Trophoblast cell (in vitro differentiated cells and primary cell): Measurements from ENCODE around the gene WDR88.

Source experiments
- DNase-seq, 2 donors: peaks; one replicate each; pipeline ENCODE4 v3.0.0-alpha.2; 2016
- H2AFZ ChIP-seq: 2 replicates; pipeline ENCODE4 v1.6.1; 2013; ENCODE audit warnings: low read length, moderate library complexity, mild to moderate bottlenecking; ENCODE audit not compliant: insufficient read depth, poor library complexity
- H2AK5ac ChIP-seq: 2 replicates; pipeline ENCODE4 v1.6.1; 2013; ENCODE audit warnings: mild to moderate bottlenecking, low read length
- H2BK120ac ChIP-seq: 2 replicates; pipeline ENCODE4 v1.6.1; 2013; ENCODE audit warnings: low read length, mild to moderate bottlenecking, moderate library complexity; ENCODE audit not compliant: insufficient read depth, poor library complexity
- H2BK12ac ChIP-seq: 2 replicates; pipeline ENCODE4 v1.6.1; 2013; ENCODE audit warnings: mild to moderate bottlenecking, low read length, moderate library complexity
- H2BK5ac ChIP-seq: 2 replicates; pipeline ENCODE4 v1.6.1; 2013; ENCODE audit warnings: low read length, low read depth, moderate library complexity, mild to moderate bottlenecking; ENCODE audit not compliant: poor library complexity
- H3K14ac ChIP-seq: 2 replicates; pipeline ENCODE4 v1.6.1; 2013; ENCODE audit warnings: mild to moderate bottlenecking, low read length
- H3K18ac ChIP-seq: 2 replicates; pipeline ENCODE4 v1.6.1; 2013; ENCODE audit warnings: mild to moderate bottlenecking, low read length
- H3K23ac ChIP-seq: 2 replicates; pipeline ENCODE4 v1.6.1; 2013; ENCODE audit warnings: low read length
- H3K27ac ChIP-seq: 2 replicates; pipeline ENCODE4 v1.5.1; 2013; ENCODE audit warnings: low read depth, mild to moderate bottlenecking, inconsistent platforms, low read length, moderate library complexity
- H3K27me3 ChIP-seq: 2 replicates; pipeline ENCODE4 v1.6.1; 2013; ENCODE audit warnings: inconsistent platforms, mild to moderate bottlenecking, low read length, moderate library complexity; ENCODE audit not compliant: insufficient read depth
- H3K36me3 ChIP-seq, 2 experiments: 1 replicate in 1 of 2; 2 replicates in 1 of 2; pipeline ENCODE4 v1.6.1; 2013; ENCODE audit warnings: low read length in 2 of 2, mild to moderate bottlenecking in 2 of 2, moderate library complexity in 1 of 2; ENCODE audit not compliant: insufficient read depth in 2 of 2, control insufficient read depth in 1 of 2
- H3K4ac ChIP-seq: 2 replicates; pipeline ENCODE4 v1.6.1; 2013; ENCODE audit warnings: low read depth, mild to moderate bottlenecking, low read length, moderate library complexity
- H3K4me1 ChIP-seq, 2 experiments: 1 replicate in 1 of 2; 2 replicates in 1 of 2; pipeline ENCODE4 v1.6.1; 2013; ENCODE audit warnings: low read length in 2 of 2, mild to moderate bottlenecking in 2 of 2, moderate library complexity in 1 of 2; ENCODE audit not compliant: insufficient read depth in 2 of 2, control insufficient read depth in 1 of 2
- H3K4me2 ChIP-seq: 2 replicates; pipeline ENCODE4 v1.6.1; 2013; ENCODE audit warnings: inconsistent platforms, mild to moderate bottlenecking, low read length, moderate library complexity
- H3K4me3 ChIP-seq: 2 replicates; pipeline ENCODE4 v1.5.1; 2013; ENCODE audit warnings: mild to moderate bottlenecking, low read depth, low read length, inconsistent platforms
- H3K79me1 ChIP-seq: one replicate; pipeline ENCODE4 v1.6.1; 2013; ENCODE audit warnings: low read length
- H3K79me2 ChIP-seq: 2 replicates; pipeline ENCODE4 v1.6.1; 2013; ENCODE audit warnings: low read length, mild to moderate bottlenecking; ENCODE audit not compliant: control insufficient read depth, insufficient read depth, poor library complexity
- H3K9ac ChIP-seq: 2 replicates; pipeline ENCODE4 v1.6.1; 2013; ENCODE audit warnings: mild to moderate bottlenecking, low read length
- H3K9me3 ChIP-seq: 2 replicates; pipeline ENCODE4 v1.6.1; 2013; ENCODE audit warnings: low read depth, mild to moderate bottlenecking, control low read depth, inconsistent platforms, low read length; ENCODE audit not compliant: insufficient read depth
- H4K12ac ChIP-seq: 2 replicates; pipeline ENCODE4 v1.6.1; 2013; ENCODE audit warnings: low read depth, mild to moderate bottlenecking, low read length, moderate library complexity
- H4K8ac ChIP-seq: 2 replicates; pipeline ENCODE4 v1.6.1; 2013; ENCODE audit warnings: low read depth, mild to moderate bottlenecking, low read length, moderate library complexity
- H4K91ac ChIP-seq: one replicate; pipeline ENCODE4 v1.6.1; 2013; ENCODE audit warnings: low read depth, mild to moderate bottlenecking, low read length, moderate library complexity
- WGBS: extraction: QIAGEN DNeasy Blood & Tissue Kit; methylation state at CpG from one replicate; pipeline ENCODE4 v1.1.7; 2013; ENCODE audit warnings: missing lambda C conversion rate; ENCODE audit not compliant: insufficient read length, insufficient coverage; ENCODE audit errors: extremely low coverage; 5-methylcytosine and 5-hydroxymethylcytosine counted together

The WDR88 gene

GRCh38 chr19:33206261-33207039, 74.5 kb downstream of the WDR88 start:
- Histone ChIP-seq H2AFZ (no peak overlapping the region), H3K79me1 (no peaks in the 10 kb centered on the region), H3K9me3 (peaks cover 3% of the 10 kb centered on the region)

GRCh38 chr19:33207040-33207620, 75.2 kb downstream of the WDR88 start:
- H2BK12ac ChIP-seq: no peak overlapping the region

More at GRCh38 chr19:33206261-33207039, 74.5 kb downstream of the WDR88 start:
- Histone ChIP-seq H3K18ac (no peak overlapping the region), H3K14ac (no peak overlapping the region), H2BK120ac (no peak overlapping the region), H3K27ac (no peak overlapping the region), H3K4me1 (no peaks in the 10 kb centered on the region), H4K12ac (no peak overlapping the region), H3K79me2 (no peaks in the 10 kb centered on the region), H3K4me2 (no peak overlapping the region), H2BK5ac (no peak overlapping the region), H2AK5ac (no peak overlapping the region), H2BK12ac (no peak overlapping the region), H3K23ac (no peak overlapping the region), H3K4ac (no peak overlapping the region), H3K9ac (no peak overlapping the region), H4K8ac (no peak overlapping the region), H4K91ac (no peak overlapping the region), H3K27me3 (no peaks in the 10 kb centered on the region), H3K4me3 (no peak overlapping the region), H3K36me3 (peaks cover 4 to 6% of the 10 kb centered on the region in 2 experiments)
- DNase-seq: no peak
- WGBS: no CpG with 5 or more reads among the region's 38 CpGs

GRCh38 chr19:33207903-33208302, 76.0 kb downstream of the WDR88 start:
- H2BK12ac ChIP-seq: no peak overlapping the region
- H2AK5ac ChIP-seq: no peak overlapping the region
- no peak overlapping the region for H3K18ac ChIP-seq
- H3K79me2 ChIP-seq: no peaks in the 10 kb centered on the region
- H3K79me1 ChIP-seq: no peaks in the 10 kb centered on the region
- H3K14ac ChIP-seq: no peak overlapping the region
- peaks cover 4 to 5% of the 10 kb centered on the region in 2 experiments for H3K36me3 ChIP-seq
- H3K23ac ChIP-seq: no peak overlapping the region
- H3K4me1 ChIP-seq: no peaks in the 10 kb centered on the region
- no peak overlapping the region for H3K27ac ChIP-seq
- H4K12ac ChIP-seq: no peak overlapping the region
- H2BK120ac ChIP-seq: no peak overlapping the region
- no peak overlapping the region for H3K9ac ChIP-seq
- H3K4me2 ChIP-seq: no peak overlapping the region
- H4K8ac ChIP-seq: no peak overlapping the region
- no peak overlapping the region for H2AFZ ChIP-seq
- H3K9me3 ChIP-seq: peaks cover 3% of the 10 kb centered on the region
- H2BK5ac ChIP-seq: no peak overlapping the region
- no peak overlapping the region for H4K91ac ChIP-seq
- no CpG with 5 or more reads among the region's 9 CpGs for WGBS
- H3K4ac ChIP-seq: no peak overlapping the region
- H3K4me3 ChIP-seq: no peak overlapping the region
- no peak for DNase-seq
- no peaks in the 10 kb centered on the region for H3K27me3 ChIP-seq

More at GRCh38 chr19:33207040-33207620, 75.2 kb downstream of the WDR88 start:
- no peak overlapping the region for H3K4me3 ChIP-seq
- H3K14ac ChIP-seq: no peak overlapping the region
- H3K18ac ChIP-seq: no peak overlapping the region
- no peak overlapping the region for H3K27ac ChIP-seq
- no peak overlapping the region for H2BK120ac ChIP-seq
- no peaks in the 10 kb centered on the region for H3K79me2 ChIP-seq
- no peaks in the 10 kb centered on the region for H3K79me1 ChIP-seq
- peaks cover 3% of the 10 kb centered on the region for H3K9me3 ChIP-seq
- WGBS: no CpG with 5 or more reads among the region's 38 CpGs
- H4K12ac ChIP-seq: no peak overlapping the region
- no peak overlapping the region for H2AK5ac ChIP-seq
- H3K23ac ChIP-seq: no peak overlapping the region
- H3K27me3 ChIP-seq: no peaks in the 10 kb centered on the region
- H2BK5ac ChIP-seq: no peak overlapping the region
- H3K4me1 ChIP-seq: no peaks in the 10 kb centered on the region
- no peak overlapping the region for H4K8ac ChIP-seq
- H3K4ac ChIP-seq: no peak overlapping the region
- H3K9ac ChIP-seq: no peak overlapping the region
- no peak overlapping the region for H3K4me2 ChIP-seq
- no peak overlapping the region for H2AFZ ChIP-seq
- H4K91ac ChIP-seq: no peak overlapping the region
- no peak for DNase-seq
- peaks cover 4 to 6% of the 10 kb centered on the region in 2 experiments for H3K36me3 ChIP-seq

GRCh38 chr19:33208371-33208895, 76.5 kb downstream of the WDR88 start:
- Histone ChIP-seq H2BK12ac (no peak overlapping the region), H4K12ac (no peak overlapping the region), H2BK5ac (no peak overlapping the region), H3K36me3 (peaks cover 0 to 4% of the 10 kb centered on the region in 2 experiments), H3K4me2 (no peak overlapping the region), H3K14ac (no peak overlapping the region), H3K18ac (no peak overlapping the region), H3K4ac (no peak overlapping the region), H3K27ac (no peak overlapping the region), H3K9me3 (no peaks in the 10 kb centered on the region), H4K8ac (no peak overlapping the region), H3K23ac (no peak overlapping the region), H3K4me1 (no peaks in the 10 kb centered on the region), H2AK5ac (no peak overlapping the region), H3K79me1 (no peaks in the 10 kb centered on the region), H3K4me3 (no peak overlapping the region), H2AFZ (no peak overlapping the region), H3K9ac (no peak overlapping the region), H3K27me3 (no peaks in the 10 kb centered on the region), H4K91ac (no peak overlapping the region), H3K79me2 (no peaks in the 10 kb centered on the region), H2BK120ac (no peak overlapping the region)
- no CpG with 5 or more reads among the region's 11 CpGs for WGBS
- no peak for DNase-seq
